GM12878 (cell line): Measurements from ENCODE around the gene NEDD8. TPM values are rescaled to one million over a fixed set of nuclear protein-coding genes. Genes with fewer than 3 reads are reported as not detected.
A peak's percentile ranks its signal among the peaks of the same experiment; 100 is the strongest.

Source experiments
- CREB1 ChIP-seq: IDR thresholded peaks from 2 replicates; pipeline ENCODE4 v1.6.1; 2012; ENCODE audit warnings: low read depth, mild to moderate bottlenecking, inconsistent platforms
- E2F8 ChIP-seq: fragments of 450-650 bp; IDR thresholded peaks from 2 replicates; pipeline ENCODE4 v1.6.1; 2018; ENCODE audit warnings: mild to moderate bottlenecking, low read depth, moderate library complexity; ENCODE audit not compliant: partially characterized antibody
- E4F1 ChIP-seq: fragments of 450-650 bp; IDR thresholded peaks from 2 replicates; pipeline ENCODE4 v1.6.1; 2018; ENCODE audit warnings: borderline replicate concordance, mild to moderate bottlenecking; ENCODE audit not compliant: partially characterized antibody
- EGR1 ChIP-seq, 2 experiments: IDR thresholded peaks; 1 replicate in 1 of 2; 2 replicates in 1 of 2; pipeline ENCODE4 v1.6.1; 2011 to 2012; ENCODE audit warnings: low read depth in 2 of 2, low read length in 2 of 2, borderline replicate concordance in 1 of 2, mild to moderate bottlenecking in 1 of 2, moderate library complexity in 1 of 2
- HSF1 ChIP-seq: fragments of 150-350 bp; IDR thresholded peaks from 2 replicates; pipeline ENCODE4 v1.6.1; 2014; ENCODE audit warnings: mild to moderate bottlenecking, low read depth, low read length
- IKZF2 ChIP-seq, 2 experiments: fragments of 450-650 bp; IDR thresholded peaks; 2 replicates each; pipeline ENCODE4 v1.6.1; 2017; ENCODE audit warnings: mild to moderate bottlenecking in 2 of 2, moderate library complexity in 2 of 2
- IRF3 ChIP-seq: fragments of 450-650 bp; IDR thresholded peaks from 2 replicates; pipeline ENCODE4 v1.6.1; 2014; ENCODE audit warnings: mild to moderate bottlenecking
- JUNB ChIP-seq: IDR thresholded peaks from 2 replicates; pipeline ENCODE4 v1.6.1; 2016; ENCODE audit warnings: antibody characterized with exemption, mild to moderate bottlenecking
- LARP7 ChIP-seq: fragments of 450-650 bp; IDR thresholded peaks from 2 replicates; pipeline ENCODE4 v1.6.1; 2017; ENCODE audit warnings: mild to moderate bottlenecking
- ZBTB40 ChIP-seq: fragments of 450-650 bp; IDR thresholded peaks from 2 replicates; pipeline ENCODE4 v1.6.1; 2016; ENCODE audit warnings: mild to moderate bottlenecking, moderate library complexity, borderline replicate concordance
- ZNF217 ChIP-seq: fragments of 450-650 bp; IDR thresholded peaks from 2 replicates; pipeline ENCODE4 v1.6.1; 2017; ENCODE audit warnings: antibody characterized with exemption, mild to moderate bottlenecking
- ZNF622 ChIP-seq: fragments of 450-650 bp; IDR thresholded peaks from 2 replicates; pipeline ENCODE4 v1.6.1; 2017; ENCODE audit warnings: mild to moderate bottlenecking, inconsistent platforms
- ZZZ3 ChIP-seq: IDR thresholded peaks from 2 replicates; pipeline ENCODE4 v1.6.1; 2011; ENCODE audit warnings: low read depth; ENCODE audit not compliant: control insufficient read depth, insufficient read length
- polyA plus RNA-seq, 11 experiments: library from polyadenylated mRNA; depleted of rRNA in 4 of 11; unstranded in 6 of 11; stranded (reverse) in 5 of 11; fragments of >200 nt; fragmentation: Nextera tagmentation in 4 of 11; fragmentation: Illumina TruSeq in 1 of 11; extraction: Ambion mirVana in 4 of 11; extraction: Trizol in 1 of 11; gene quantifications; 1 replicate in 1 of 11; 2 replicates in 10 of 11; pipeline versions ENCODE4 v1.2.1 to v1.2.3, GENCODE V29; 2011 to 2016; ENCODE audit warnings: inconsistent platforms in 2 of 11, missing spikeins in 2 of 11, low read depth in 1 of 11
- total RNA-seq, 4 experiments: library from RNA; depleted of rRNA in 3 of 4; stranded (reverse); fragments of >200 nt in 3 of 4; fragmentation: Illumina TruSeq in 1 of 4; extraction: Trizol in 1 of 4; gene quantifications; 2 replicates each; pipeline versions ENCODE4 v1.2.1 to v1.2.3, GENCODE V29; 2013 to 2021

The NEDD8 gene
- total and polyA plus RNA-seq, 10 of the 15 experiments (the other 5 are each of a cell fraction or from before 2014, with no cell fraction given), result 164 to 991 (median 300) TPM

- TF ChIP-seq E2F8, result peak; percentile 96
- no peak for TF ChIP-seq JUNB
- TF ChIP-seq E4F1, result peak; percentile 75
- TF ChIP-seq EGR1 (IDR thresholded peaks at IDR 0.05; ENCODE audit: borderline replicate concordance in 1 of 2, low read depth in 2 of 2, low read length in 2 of 2), result peak; percentile 79 to 89
- no peak; a peak in 1 of 4 replicates for TF ChIP-seq IKZF2 (IDR thresholded peaks at IDR 0.05)
- peak; percentile 88 for TF ChIP-seq LARP7
- TF ChIP-seq ZNF622, result no peak
- no peak for TF ChIP-seq IRF3
- TF ChIP-seq ZBTB40, result peak; percentile 100
- peak; percentile 85 for TF ChIP-seq ZZZ3
- TF ChIP-seq HSF1, result peak; percentile 88; the same call in 1 of the 2 replicates
- TF ChIP-seq ZNF217, result no peak
- peak; percentile 88 for TF ChIP-seq CREB1
Observed at GRCh38 chr14:24188251-24189058, 43.7 kb downstream of the NEDD8 start, which contains the start of gene IPO4 (continued).
